H9 (cell line): ENCODE data around the gene TSGA10IP. TPM values are rescaled to one million over a fixed set of nuclear protein-coding genes. Genes with fewer than 3 reads are reported as not detected.

ENCODE experiments used
- DNase-seq: peaks from one replicate; pipeline ENCODE4 v3.0.0-alpha.2; 2017
- H2AFZ ChIP-seq: one replicate; pipeline ENCODE4 v1.6.1; 2013; ENCODE audit warnings: mild to moderate bottlenecking, low read length, control low read depth, moderate library complexity
- H2AK5ac ChIP-seq: 2 replicates; pipeline ENCODE4 v1.6.1; 2013; ENCODE audit warnings: low read length, control low read depth, mixed read lengths; ENCODE audit not compliant: insufficient read length
- H2BK120ac ChIP-seq: one replicate; pipeline ENCODE4 v1.6.1; 2013; ENCODE audit warnings: low read depth, mild to moderate bottlenecking, low read length, control low read depth, inconsistent platforms; ENCODE audit not compliant: poor library complexity, severe bottlenecking
- H2BK12ac ChIP-seq: 2 replicates; pipeline ENCODE4 v1.6.1; 2013; ENCODE audit warnings: low read length, control low read depth, mixed read lengths, low read depth; ENCODE audit not compliant: insufficient read length
- H2BK15ac ChIP-seq: 2 replicates; pipeline ENCODE4 v1.6.1; 2013; ENCODE audit warnings: low read depth, low read length, control low read depth
- H2BK20ac ChIP-seq: one replicate; pipeline ENCODE4 v1.6.1; 2013; ENCODE audit warnings: low read depth, mild to moderate bottlenecking, low read length, control low read depth, inconsistent platforms; ENCODE audit not compliant: poor library complexity, severe bottlenecking
- H2BK5ac ChIP-seq: 2 replicates; pipeline ENCODE4 v1.6.1; 2013; ENCODE audit warnings: low read length, control low read depth, mixed read lengths; ENCODE audit not compliant: insufficient read length
- H3K14ac ChIP-seq: 2 replicates; pipeline ENCODE4 v1.6.1; 2013; ENCODE audit warnings: low read length, control low read depth; ENCODE audit not compliant: insufficient read depth
- H3K18ac ChIP-seq: 2 replicates; pipeline ENCODE4 v1.6.1; 2013; ENCODE audit warnings: low read depth, mild to moderate bottlenecking, mixed read lengths, low read length, control low read depth; ENCODE audit not compliant: insufficient read length
- H3K23ac ChIP-seq: 2 replicates; pipeline ENCODE4 v1.6.1; 2013; ENCODE audit warnings: low read length, control low read depth, mixed read lengths, low read depth; ENCODE audit not compliant: insufficient read length
- H3K23me2 ChIP-seq: 2 replicates; pipeline ENCODE4 v1.6.1; 2013; ENCODE audit warnings: low read depth, mild to moderate bottlenecking, mixed read lengths, low read length, control low read depth; ENCODE audit not compliant: insufficient read length, poor library complexity, severe bottlenecking
- H3K27ac ChIP-seq: 2 replicates; pipeline ENCODE4 v1.5.1; 2013; ENCODE audit warnings: low read length, control low read depth, mixed read lengths, low read depth; ENCODE audit not compliant: insufficient read length
- H3K27me3 ChIP-seq: 2 replicates; pipeline ENCODE4 v1.6.1; 2013; ENCODE audit warnings: low read length, control low read depth, inconsistent platforms; ENCODE audit not compliant: insufficient read depth
- H3K4ac ChIP-seq: 2 replicates; pipeline ENCODE4 v1.6.1; 2013; ENCODE audit warnings: low read depth, mild to moderate bottlenecking, control low read depth, inconsistent platforms, low read length, moderate library complexity
- H3K4me1 ChIP-seq: 2 replicates; pipeline ENCODE4 v1.6.1; 2013; ENCODE audit warnings: low read length, control low read depth, inconsistent platforms; ENCODE audit not compliant: insufficient read depth
- H3K4me2 ChIP-seq: 2 replicates; pipeline ENCODE4 v1.6.1; 2013; ENCODE audit warnings: low read length, control low read depth, mixed read lengths; ENCODE audit not compliant: insufficient read length, insufficient read depth
- H3K56ac ChIP-seq: 2 replicates; pipeline ENCODE4 v1.6.1; 2013; ENCODE audit warnings: low read depth, mild to moderate bottlenecking, mixed read lengths, low read length, control low read depth; ENCODE audit not compliant: insufficient read length
- H3K79me1 ChIP-seq: 2 replicates; pipeline ENCODE4 v1.6.1; 2013; ENCODE audit warnings: low read depth, mild to moderate bottlenecking, moderate library complexity, low read length, control low read depth, inconsistent platforms; ENCODE audit not compliant: insufficient read depth, poor library complexity, severe bottlenecking
- H3K79me2 ChIP-seq: 2 replicates; pipeline ENCODE4 v1.6.1; 2013; ENCODE audit warnings: low read length, control low read depth, inconsistent platforms; ENCODE audit not compliant: insufficient read depth
- H3K9ac ChIP-seq: 2 replicates; pipeline ENCODE4 v1.6.1; 2013; ENCODE audit warnings: low read length, control low read depth, mixed read lengths; ENCODE audit not compliant: insufficient read length; ENCODE audit errors: extremely low read depth
- H3K9me3 ChIP-seq: one replicate; pipeline ENCODE4 v1.6.1; 2013; ENCODE audit warnings: low read depth, low read length, inconsistent platforms; ENCODE audit not compliant: control insufficient read depth
- H3T11ph ChIP-seq: one replicate; pipeline ENCODE4 v1.6.1; 2013; ENCODE audit warnings: mild to moderate bottlenecking, low read length, control low read depth, inconsistent platforms
- H4K20me1 ChIP-seq: one replicate; pipeline ENCODE4 v1.6.1; 2013; ENCODE audit not compliant: control insufficient read depth, insufficient read length, insufficient read depth
- H4K5ac ChIP-seq: 2 replicates; pipeline ENCODE4 v1.6.1; 2013; ENCODE audit warnings: low read depth, mild to moderate bottlenecking, mixed read lengths, low read length, control low read depth; ENCODE audit not compliant: insufficient read length
- H4K8ac ChIP-seq: replicated peaks from 2 replicates; pipeline ENCODE4 v1.6.1; 2013; ENCODE audit warnings: low read length, control low read depth, mixed read lengths, low read depth; ENCODE audit not compliant: insufficient read length
- H4K91ac ChIP-seq: 2 replicates; pipeline ENCODE4 v1.6.1; 2013; ENCODE audit warnings: low read depth, mild to moderate bottlenecking, moderate library complexity, mixed read lengths, low read length, control low read depth; ENCODE audit not compliant: insufficient read length
- H3K27ac Mint-ChIP-seq, 3 experiments: 2 replicates in 2 of 3; 3 replicates in 1 of 3; pipeline ENCODE4 v1.8.0; 2020 to 2021; ENCODE audit warnings: mixed read lengths in 3 of 3, mild to moderate bottlenecking in 1 of 3, moderate library complexity in 1 of 3
- H3K27me3 Mint-ChIP-seq: 2 replicates; pipeline ENCODE4 v1.8.0; 2021; ENCODE audit warnings: low read depth, mild to moderate bottlenecking, moderate library complexity, mixed read lengths
- H3K36me3 Mint-ChIP-seq, 3 experiments: 2 replicates in 2 of 3; 3 replicates in 1 of 3; pipeline ENCODE4 v1.8.0; 2020 to 2021; ENCODE audit warnings: low read depth in 3 of 3, mixed read lengths in 3 of 3; ENCODE audit not compliant: insufficient read depth in 1 of 3
- H3K4me1 Mint-ChIP-seq, 2 experiments: 2 replicates each; pipeline ENCODE4 v1.8.0; 2020; ENCODE audit warnings: mixed read lengths in 2 of 2
- H3K4me3 Mint-ChIP-seq, 2 experiments: 2 replicates in 1 of 2; 3 replicates in 1 of 2; pipeline ENCODE4 v1.8.0; 2020 to 2021; ENCODE audit warnings: mild to moderate bottlenecking in 2 of 2, mixed read lengths in 2 of 2, moderate library complexity in 1 of 2
- H3K9me3 Mint-ChIP-seq, 2 experiments: 2 replicates in 1 of 2; 3 replicates in 1 of 2; pipeline ENCODE4 v1.8.0; 2020; ENCODE audit warnings: mild to moderate bottlenecking in 2 of 2, mixed read lengths in 2 of 2, moderate library complexity in 1 of 2
- CTCF ChIP-seq: fragments of 200-600 bp; sonication (generic); conservative IDR thresholded peaks from 3 replicates; pipeline ENCODE4 v1.8.0; 2021; ENCODE audit warnings: antibody characterized with exemption, mild to moderate bottlenecking
- WGBS: extraction: QIAGEN DNeasy Blood & Tissue Kit; methylation state at CpG from one replicate; pipeline ENCODE4 v1.1.7; 2013; ENCODE audit warnings: missing lambda C conversion rate, low lambda C conversion rate, mixed read lengths; ENCODE audit not compliant: insufficient read length; ENCODE audit errors: extremely low coverage; 5-methylcytosine and 5-hydroxymethylcytosine counted together
- total RNA-seq: library from RNA; stranded (reverse); gene quantifications from 2 replicates; pipeline ENCODE4 v1.2.1, GENCODE V29; 2021

The TSGA10IP gene
- total RNA-seq, 1 experiment from 2014 or later = 2.2 TPM

- Mint-ChIP-seq H3K27ac (peak within 1 kb of the TSS; percentile 100), H3K9me3 (no peaks in the 10 kb centered on the region), H3K36me3 (peaks cover 44 to 70% (median 60%) of the 10 kb centered on the region in 3 experiments), H3K4me3 (peak within 1 kb of the TSS; percentile 99 to 100), H3K27me3 (no peaks in the 10 kb centered on the region), H3K4me1 (peaks cover 17 to 20% of the 10 kb centered on the region in 2 experiments)
- H2AFZ ChIP-seq = no peak within 1 kb of the TSS
- peak within 1 kb of the TSS; percentile 80 for H3K14ac ChIP-seq
- no peak within 1 kb of the TSS for H3K23ac ChIP-seq
- no peaks in the 10 kb centered on the region for H3K4me1 ChIP-seq
- no peak within 1 kb of the TSS for H2BK5ac ChIP-seq
- no peaks in the 10 kb centered on the region for H3K79me1 ChIP-seq
- no peak within 1 kb of the TSS for H4K91ac ChIP-seq
- no peak within 1 kb of the TSS for H3T11ph ChIP-seq
- H3K27me3 ChIP-seq = no peaks in the 10 kb centered on the region
- H4K8ac ChIP-seq = no peak within 1 kb of the TSS
- H2AK5ac ChIP-seq = no peak within 1 kb of the TSS
- no CpG with 5 or more reads among the region's 55 CpGs for WGBS
- H3K27ac ChIP-seq = peak within 1 kb of the TSS; percentile 33
- H4K5ac ChIP-seq = no peak within 1 kb of the TSS
- H2BK20ac ChIP-seq = no peak within 1 kb of the TSS
- no peak within 1 kb of the TSS for H2BK12ac ChIP-seq
- H3K79me2 ChIP-seq = peaks cover 8% of the 10 kb centered on the region; the same call in 1 of the 2 replicates
- no peaks in the 10 kb centered on the region for H4K20me1 ChIP-seq
- H2BK120ac ChIP-seq = no peak within 1 kb of the TSS
- H3K56ac ChIP-seq = no peak within 1 kb of the TSS
- H3K4ac ChIP-seq = no peak within 1 kb of the TSS
- no peaks in the 10 kb centered on the region for H3K9me3 ChIP-seq
- peak; percentile 96 for DNase-seq
- peak within 1 kb of the TSS; percentile 84 for H3K9ac ChIP-seq
- H3K4me2 ChIP-seq = peak within 1 kb of the TSS; percentile 98
- TF ChIP-seq CTCF = no peak
- H3K23me2 ChIP-seq = peaks cover 12% of the 10 kb centered on the region
- H2BK15ac ChIP-seq = no peak within 1 kb of the TSS
- peak within 1 kb of the TSS; percentile 40 for H3K18ac ChIP-seq
Measured at GRCh38 chr11:66001942-66002647, 56.8 kb downstream of the TSGA10IP start, which contains the start of the genes BANF1 and EIF1AD. BANF1 (plus strand) TSS chr11:66002503; CDS start chr11:66003251, 748 bp downstream. EIF1AD (minus strand) TSS chr11:66002157; CDS start chr11:66000389, 1,768 bp downstream.
